ENCODE results near the gene OR2T34. TPM values are rescaled to one million over a fixed set of nuclear protein-coding genes. Genes with fewer than 3 reads are reported as not detected.
A peak's percentile ranks its signal among the peaks of the same experiment; 100 is the strongest.
"Not testable (repeated sequence)": the region's sequence is repeated elsewhere in the genome, so short reads cannot be mapped to it uniquely, and the experiment has no call there.

OR2T34 gene
- total RNA-seq (not detected), total RNA-seq (0 reads per million in 2 donors)

- not testable (repeated sequence) for ATAC-seq; H3K9me3 ChIP-seq (ENCODE audit: control insufficient read depth, low read length, poor library complexity, severe bottlenecking); DNase-seq; H3K27me3 Mint-ChIP-seq; H3K36me3 Mint-ChIP-seq (ENCODE audit: low read depth); H3K4me3 Mint-ChIP-seq; H3K27ac Mint-ChIP-seq; H3K4me1 Mint-ChIP-seq
These were observed at the start of gene OR2T34 for GRCh38 chr1:248574657-248575056. Gene OR2T34 (minus strand): TSS chr1:248574757. CDS start chr1:248574757, 0 bp downstream.

- Mint-ChIP-seq H3K4me3 (no peak overlapping the region), H3K4me1 (peaks cover 6% of the 10 kb centered on the region), H3K27me3 (peaks cover 5% of the 10 kb centered on the region), H3K36me3 (ENCODE audit: low read depth) (peaks cover 2% of the 10 kb centered on the region), H3K27ac (no peak overlapping the region)
- ATAC-seq = peak; percentile 79
- no peaks in the 10 kb centered on the region for H3K9me3 ChIP-seq (ENCODE audit: control insufficient read depth, low read length, poor library complexity, severe bottlenecking)
- DNase-seq = no peak
These were observed 48.0 kb upstream of the OR2T34 start for GRCh38 chr1:248622570-248623001.

- Mint-ChIP-seq H3K27me3 (peaks cover 5% of the 10 kb centered on the region), H3K36me3 (ENCODE audit: low read depth) (peaks cover 2% of the 10 kb centered on the region), H3K4me3 (no peak overlapping the region), H3K4me1 (peaks cover 6% of the 10 kb centered on the region), H3K27ac (no peak overlapping the region)
- DNase-seq = no peak
- no peaks in the 10 kb centered on the region for H3K9me3 ChIP-seq (ENCODE audit: control insufficient read depth, low read length, poor library complexity, severe bottlenecking)
- no peak for ATAC-seq
These were observed 47.2 kb upstream of the OR2T34 start for GRCh38 chr1:248621770-248622169.

GRCh38 chr1:248618878-248619277 lies 44.3 kb upstream of the OR2T34 start:
- H3K4me3 Mint-ChIP-seq = no peak overlapping the region
- peaks cover 5% of the 10 kb centered on the region for H3K27me3 Mint-ChIP-seq
- peaks cover 2% of the 10 kb centered on the region for H3K36me3 Mint-ChIP-seq (ENCODE audit: low read depth)
- DNase-seq (no peak), ATAC-seq (no peak)
- H3K9me3 ChIP-seq (ENCODE audit: control insufficient read depth, low read length, poor library complexity, severe bottlenecking) = no peaks in the 10 kb centered on the region
- H3K27ac Mint-ChIP-seq = no peak overlapping the region
- peaks cover 6% of the 10 kb centered on the region for H3K4me1 Mint-ChIP-seq

GRCh38 chr1:248618119-248618518 lies 43.6 kb upstream of the OR2T34 start:
- no peak for DNase-seq
- no peak for ATAC-seq

GRCh38 chr1:248613742-248614141 lies 39.2 kb upstream of the OR2T34 start:
- H3K36me3 Mint-ChIP-seq (ENCODE audit: low read depth) = no peaks in the 10 kb centered on the region
- H3K4me1 Mint-ChIP-seq = peaks cover 3% of the 10 kb centered on the region
- no peak for ATAC-seq
- no peak overlapping the region for H3K4me3 Mint-ChIP-seq
- no peak for DNase-seq
- no peak overlapping the region for H3K27ac Mint-ChIP-seq
- no peaks in the 10 kb centered on the region for H3K9me3 ChIP-seq (ENCODE audit: control insufficient read depth, low read length, poor library complexity, severe bottlenecking)
- peaks cover 10% of the 10 kb centered on the region for H3K27me3 Mint-ChIP-seq

More at GRCh38 chr1:248618119-248618518, 43.6 kb upstream of the OR2T34 start:
- H3K9me3 ChIP-seq (ENCODE audit: control insufficient read depth, low read length, poor library complexity, severe bottlenecking) = no peaks in the 10 kb centered on the region
- H3K27ac Mint-ChIP-seq = no peak overlapping the region
- H3K4me1 Mint-ChIP-seq = peaks cover 6% of the 10 kb centered on the region
- peaks cover 5% of the 10 kb centered on the region for H3K27me3 Mint-ChIP-seq
- H3K4me3 Mint-ChIP-seq = no peak overlapping the region
- H3K36me3 Mint-ChIP-seq (ENCODE audit: low read depth) = peaks cover 2% of the 10 kb centered on the region

- ATAC-seq (no peak), DNase-seq (no peak)
These were observed 37.4 kb upstream of the OR2T34 start for GRCh38 chr1:248611883-248612414.

GRCh38 chr1:248610301-248610700 lies 35.7 kb upstream of the OR2T34 start:
- H3K9me3 ChIP-seq (ENCODE audit: control insufficient read depth, low read length, poor library complexity, severe bottlenecking) = no peaks in the 10 kb centered on the region
- H3K27ac Mint-ChIP-seq = no peak overlapping the region
- ATAC-seq (no peak), DNase-seq (no peak)
- H3K36me3 Mint-ChIP-seq (ENCODE audit: low read depth) = no peaks in the 10 kb centered on the region
- H3K4me1 Mint-ChIP-seq = no peaks in the 10 kb centered on the region
- peaks cover 10% of the 10 kb centered on the region for H3K27me3 Mint-ChIP-seq
- H3K4me3 Mint-ChIP-seq = no peak overlapping the region

More at GRCh38 chr1:248611883-248612414, 37.4 kb upstream of the OR2T34 start:
- H3K9me3 ChIP-seq (ENCODE audit: control insufficient read depth, low read length, poor library complexity, severe bottlenecking) = no peaks in the 10 kb centered on the region
- H3K36me3 Mint-ChIP-seq (ENCODE audit: low read depth) = no peaks in the 10 kb centered on the region
- H3K27me3 Mint-ChIP-seq = peaks cover 10% of the 10 kb centered on the region
- H3K27ac Mint-ChIP-seq = no peak overlapping the region
- no peak overlapping the region for H3K4me3 Mint-ChIP-seq
- H3K4me1 Mint-ChIP-seq = no peaks in the 10 kb centered on the region

- Mint-ChIP-seq H3K27me3 (peaks cover 6% of the 10 kb centered on the region), H3K27ac (no peak overlapping the region), H3K4me3 (no peak overlapping the region), H3K4me1 (peaks cover 7% of the 10 kb centered on the region), H3K36me3 (ENCODE audit: low read depth) (peaks cover 2% of the 10 kb centered on the region)
- no peak for ATAC-seq
- H3K9me3 ChIP-seq (ENCODE audit: control insufficient read depth, low read length, poor library complexity, severe bottlenecking) = no peaks in the 10 kb centered on the region
- DNase-seq = no peak
These were observed 24.8 kb upstream of the OR2T34 start for GRCh38 chr1:248599396-248599795.

- no peak for ATAC-seq
- DNase-seq = no peak
- no peak within 1 kb of the TSS for H3K27ac Mint-ChIP-seq
- H3K36me3 Mint-ChIP-seq (ENCODE audit: low read depth) = no peaks in the 10 kb centered on the region
- H3K9me3 ChIP-seq (ENCODE audit: control insufficient read depth, low read length, poor library complexity, severe bottlenecking) = no peaks in the 10 kb centered on the region
- H3K4me1 Mint-ChIP-seq = peaks cover 7% of the 10 kb centered on the region
- no peak within 1 kb of the TSS for H3K4me3 Mint-ChIP-seq
- H3K27me3 Mint-ChIP-seq = peaks cover 6% of the 10 kb centered on the region
These were observed 23.0 kb upstream of the OR2T34 start, which contains the start of gene OR2T10 for GRCh38 chr1:248597589-248597988. Gene OR2T10 (minus strand): TSS chr1:248597700. CDS start chr1:248593768, 3,932 bp downstream.

GRCh38 chr1:248596615-248597014 lies 22.1 kb upstream of the OR2T34 start:
- no peak for DNase-seq
- peaks cover 7% of the 10 kb centered on the region for H3K4me1 Mint-ChIP-seq
- no peak for ATAC-seq
- H3K27ac Mint-ChIP-seq = no peak overlapping the region
- no peaks in the 10 kb centered on the region for H3K9me3 ChIP-seq (ENCODE audit: control insufficient read depth, low read length, poor library complexity, severe bottlenecking)
- peaks cover 7% of the 10 kb centered on the region for H3K27me3 Mint-ChIP-seq
- no peak overlapping the region for H3K4me3 Mint-ChIP-seq
- H3K36me3 Mint-ChIP-seq (ENCODE audit: low read depth) = no peaks in the 10 kb centered on the region

GRCh38 chr1:248593226-248593625 lies 18.7 kb upstream of the OR2T34 start:
- DNase-seq (no peak), ATAC-seq (no peak)
- H3K36me3 Mint-ChIP-seq (ENCODE audit: low read depth) = no peaks in the 10 kb centered on the region
- H3K4me1 Mint-ChIP-seq = peaks cover 5% of the 10 kb centered on the region
- H3K4me3 Mint-ChIP-seq = no peak overlapping the region
- peaks cover 4% of the 10 kb centered on the region for H3K27me3 Mint-ChIP-seq
- H3K9me3 ChIP-seq (ENCODE audit: control insufficient read depth, low read length, poor library complexity, severe bottlenecking) = no peaks in the 10 kb centered on the region
- no peak overlapping the region for H3K27ac Mint-ChIP-seq

GRCh38 chr1:248592655-248593054 lies 18.1 kb upstream of the OR2T34 start:
- no peaks in the 10 kb centered on the region for H3K36me3 Mint-ChIP-seq (ENCODE audit: low read depth)
- H3K27ac Mint-ChIP-seq = no peak overlapping the region
- no peak overlapping the region for H3K4me3 Mint-ChIP-seq
- peaks cover 5% of the 10 kb centered on the region for H3K4me1 Mint-ChIP-seq
- H3K27me3 Mint-ChIP-seq = peaks cover 4% of the 10 kb centered on the region
- H3K9me3 ChIP-seq (ENCODE audit: control insufficient read depth, low read length, poor library complexity, severe bottlenecking) = no peaks in the 10 kb centered on the region
- no peak for DNase-seq
- ATAC-seq = no peak

GRCh38 chr1:248590055-248590454 lies 15.5 kb upstream of the OR2T34 start:
- H3K4me3 Mint-ChIP-seq = no peak overlapping the region
- ATAC-seq (no peak), DNase-seq (no peak)
- H3K4me1 Mint-ChIP-seq = no peaks in the 10 kb centered on the region
- H3K27me3 Mint-ChIP-seq = peaks cover 4% of the 10 kb centered on the region
- no peak overlapping the region for H3K27ac Mint-ChIP-seq
- no peaks in the 10 kb centered on the region for H3K9me3 ChIP-seq (ENCODE audit: control insufficient read depth, low read length, poor library complexity, severe bottlenecking)
- H3K36me3 Mint-ChIP-seq (ENCODE audit: low read depth) = no peaks in the 10 kb centered on the region

Measured in T-helper 17 cell (primary cell).